H1 (cell line): Measurements from ENCODE around the gene TRAP1. TPM values are rescaled to one million over a fixed set of nuclear protein-coding genes. Genes with fewer than 3 reads are reported as not detected.
A peak's percentile ranks its signal among the peaks of the same experiment; 100 is the strongest.

Experiments
- CTCF ChIA-PET: fragments of 300-600 bp; sonication (Branson Sonifier 250); formaldehyde crosslinking; loops from one replicate; lab custom pipeline; 2021; ENCODE audit not compliant: partially characterized antibody; lab: Charles Lee
- POLR2A ChIA-PET: fragments of 300-600 bp; sonication (Branson Sonifier 250); formaldehyde crosslinking; loops from one replicate; lab custom pipeline; 2021; ENCODE audit warnings: inconsistent platforms; ENCODE audit not compliant: partially characterized antibody; lab: Charles Lee
- DNase-seq, 2 experiments: peaks; one replicate each; pipeline versions ENCODE4 v3.0.0 to v3.0.0-alpha.2; 2010 to 2022; ENCODE audit warnings: low spot score in 2 of 2, low read depth in 1 of 2, mixed read lengths in 1 of 2
- FAIRE-seq: peaks from 2 replicates; lab custom pipeline; 2011; peaks lifted over from hg19 to GRCh38; lab: Jason Lieb, UNC
- H2AFZ ChIP-seq: 2 replicates; pipeline ENCODE4 v1.8.1; 2012; ENCODE audit warnings: low read length, inconsistent platforms
- H2AK5ac ChIP-seq: 2 replicates; pipeline ENCODE4 v1.6.1; 2013; ENCODE audit warnings: low read depth, low read length
- H2BK120ac ChIP-seq: replicated peaks from 2 replicates; pipeline ENCODE3; 2013; ENCODE audit warnings: low read depth, low read length, inconsistent platforms
- H2BK12ac ChIP-seq: 2 replicates; pipeline ENCODE4 v1.6.1; 2013; ENCODE audit warnings: low read depth, low read length
- H2BK15ac ChIP-seq: 2 replicates; pipeline ENCODE4 v1.6.1; 2013; ENCODE audit warnings: low read length
- H2BK20ac ChIP-seq: 2 replicates; pipeline ENCODE4 v1.6.1; 2013; ENCODE audit warnings: low read length
- H2BK5ac ChIP-seq: 2 replicates; pipeline ENCODE4 v1.6.1; 2013; ENCODE audit warnings: low read depth, low read length
- H3K14ac ChIP-seq: 2 replicates; pipeline ENCODE4 v1.6.1; 2013; ENCODE audit warnings: inconsistent platforms; ENCODE audit not compliant: insufficient read length
- H3K18ac ChIP-seq: 2 replicates; pipeline ENCODE4 v1.6.1; 2013; ENCODE audit warnings: low read length; ENCODE audit errors: extremely low read depth
- H3K23ac ChIP-seq: 2 replicates; pipeline ENCODE4 v1.6.1; 2013; ENCODE audit warnings: inconsistent platforms; ENCODE audit not compliant: insufficient read length
- H3K23me2 ChIP-seq: 2 replicates; pipeline ENCODE4 v1.6.1; 2013; ENCODE audit warnings: low read depth, low read length
- H3K27ac ChIP-seq: 2 replicates; pipeline ENCODE4 v1.6.1; 2011; ENCODE audit warnings: low read depth, low read length, inconsistent platforms
- H3K27me3 ChIP-seq, 4 experiments: replicated peaks in 1 of 4; 1 replicate in 1 of 4; 2 replicates in 3 of 4; pipeline versions ENCODE4 v1.6.1 to v1.8.1; 2011 to 2013; ENCODE audit warnings: low read length in 3 of 4, mild to moderate bottlenecking in 3 of 4, inconsistent platforms in 2 of 4, mixed read lengths in 2 of 4, moderate library complexity in 1 of 4; ENCODE audit not compliant: control insufficient read depth in 3 of 4, insufficient read depth in 3 of 4; ENCODE audit errors: extremely low read depth in 1 of 4
- H3K36me3 ChIP-seq, 4 experiments: 2 replicates each; pipeline versions ENCODE4 v1.6.1 to v1.8.1; 2011 to 2013; ENCODE audit warnings: mild to moderate bottlenecking in 4 of 4, low read length in 3 of 4, moderate library complexity in 2 of 4, control low read depth in 1 of 4, inconsistent platforms in 1 of 4; ENCODE audit not compliant: insufficient read depth in 4 of 4, control insufficient read depth in 2 of 4
- H3K4ac ChIP-seq: replicated peaks from 2 replicates; pipeline ENCODE3; 2013; ENCODE audit warnings: low read length, low read depth, mixed read lengths, inconsistent platforms; ENCODE audit not compliant: insufficient read length
- H3K4me1 ChIP-seq, 4 experiments: replicated peaks in 1 of 4; 1 replicate in 1 of 4; 2 replicates in 3 of 4; pipeline versions ENCODE4 v1.6.1 to v1.8.1; 2011 to 2013; ENCODE audit warnings: low read length in 3 of 4, inconsistent platforms in 2 of 4, mixed read lengths in 1 of 4; ENCODE audit not compliant: insufficient read depth in 4 of 4, control insufficient read depth in 3 of 4
- H3K4me2 ChIP-seq, 2 experiments: 2 replicates each; pipeline versions ENCODE4 v1.6.1 to v1.8.1; 2011 to 2013; ENCODE audit warnings: low read depth in 2 of 2, low read length in 2 of 2, control low read depth in 1 of 2, inconsistent platforms in 1 of 2, mild to moderate bottlenecking in 1 of 2; ENCODE audit not compliant: insufficient read depth in 1 of 2
- H3K4me3 ChIP-seq, 4 experiments: fragments of 200-600, 300-600 bp in 1 of 4; sonication (generic), shearing (Covaris generic), sonication (Bioruptor Twin) in 1 of 4; 2 replicates each; pipeline versions ENCODE4 v1.5.1 to v1.8.1; 2011 to 2016; ENCODE audit warnings: low read length in 4 of 4, low read depth in 3 of 4, control low read depth in 2 of 4, inconsistent platforms in 2 of 4, mild to moderate bottlenecking in 2 of 4, mixed read lengths in 1 of 4, moderate library complexity in 1 of 4; ENCODE audit not compliant: insufficient read depth in 2 of 4; ENCODE audit errors: extremely low read depth in 1 of 4
- H3K56ac ChIP-seq: replicated peaks from 2 replicates; pipeline ENCODE3; 2013; ENCODE audit warnings: low read depth, mild to moderate bottlenecking, mixed read lengths, low read length, inconsistent platforms; ENCODE audit not compliant: insufficient read length
- H3K79me1 ChIP-seq: 2 replicates; pipeline ENCODE4 v1.6.1; 2013; ENCODE audit warnings: low read depth, low read length, control low read depth
- H3K79me2 ChIP-seq, 2 experiments: 2 replicates each; pipeline versions ENCODE4 v1.6.1 to v1.8.1; 2012 to 2013; ENCODE audit warnings: low read length in 2 of 2, mild to moderate bottlenecking in 2 of 2, inconsistent platforms in 1 of 2; ENCODE audit not compliant: insufficient read depth in 2 of 2, control insufficient read depth in 1 of 2
- H3K9ac ChIP-seq, 4 experiments: replicated peaks in 1 of 4; 1 replicate in 1 of 4; 2 replicates in 3 of 4; pipeline versions ENCODE4 v1.6.1 to v1.8.1; 2011 to 2013; ENCODE audit warnings: low read depth in 3 of 4, low read length in 3 of 4, control low read depth in 2 of 4, mild to moderate bottlenecking in 2 of 4, moderate library complexity in 2 of 4, inconsistent platforms in 1 of 4; ENCODE audit errors: extremely low read depth in 1 of 4
- H3K9me3 ChIP-seq, 2 experiments: 2 replicates each; pipeline versions ENCODE4 v1.6.1 to v1.8.1; 2012 to 2013; ENCODE audit warnings: mild to moderate bottlenecking in 2 of 2, moderate library complexity in 2 of 2, control low read depth in 1 of 2, inconsistent platforms in 1 of 2, low read depth in 1 of 2, low read length in 1 of 2, mixed read lengths in 1 of 2; ENCODE audit not compliant: insufficient read depth in 2 of 2
- H4K20me1 ChIP-seq, 2 experiments: replicated peaks in 1 of 2; 2 replicates each; pipeline versions ENCODE3 to v1.8.1; 2011 to 2013; ENCODE audit warnings: inconsistent platforms in 2 of 2, low read length in 2 of 2, mild to moderate bottlenecking in 1 of 2; ENCODE audit not compliant: insufficient read depth in 2 of 2, control insufficient read depth in 1 of 2
- H4K5ac ChIP-seq: 2 replicates; pipeline ENCODE4 v1.6.1; 2013; ENCODE audit warnings: low read length, low read depth, mixed read lengths, inconsistent platforms; ENCODE audit not compliant: insufficient read length
- H4K8ac ChIP-seq: 2 replicates; pipeline ENCODE4 v1.8.0; 2013; ENCODE audit warnings: mild to moderate bottlenecking, moderate library complexity, low read length, inconsistent platforms; ENCODE audit not compliant: insufficient read depth; ENCODE audit errors: extremely low read depth
- H4K91ac ChIP-seq: replicated peaks from 2 replicates; pipeline ENCODE3; 2013; ENCODE audit warnings: low read length, mixed read lengths, inconsistent platforms; ENCODE audit not compliant: insufficient read length
- SIX5 ChIP-seq: IDR thresholded peaks from 2 replicates; pipeline ENCODE4 v1.6.1; 2011; ENCODE audit warnings: mild to moderate bottlenecking, low read depth, low read length
- TCF12 ChIP-seq: IDR thresholded peaks from 2 replicates; pipeline ENCODE4 v1.6.1; 2011; ENCODE audit warnings: low read depth, mild to moderate bottlenecking, low read length
- WGBS, 2 experiments: shearing (Covaris generic) in 1 of 2; methylation state at CpG; one replicate each; pipeline versions ENCODE4 v1.1.6 to v1.1.7; 2013 to 2015; ENCODE audit warnings: low lambda C conversion rate in 2 of 2, mixed read lengths in 2 of 2, inconsistent platforms in 1 of 2, low coverage in 1 of 2, missing lambda C conversion rate in 1 of 2; ENCODE audit not compliant: insufficient replicate concordance in 2 of 2, insufficient coverage in 1 of 2, insufficient read length in 1 of 2; ENCODE audit errors: extremely low coverage in 1 of 2, missing lambda C conversion rate in 1 of 2; 5-methylcytosine and 5-hydroxymethylcytosine counted together
- polyA plus RNA-seq, 7 experiments: library from polyadenylated mRNA; depleted of rRNA in 3 of 7; stranded (reverse) in 5 of 7; unstranded in 2 of 7; fragments of >200 nt in 5 of 7; fragments of 200-250 nt in 2 of 7; gene quantifications; 1 replicate in 5 of 7; 2 replicates in 1 of 7; 4 replicates in 1 of 7; pipeline versions ENCODE4 v1.2.1 to v1.2.3, GENCODE V29; 2011 to 2013; ENCODE audit warnings: missing spikeins in 2 of 7, mixed read lengths in 2 of 7
- total RNA-seq: library from RNA; stranded (reverse); fragmentation: NEBNext Ultra II Directional; extraction: Animal tissue kit (Norgen Biotek cat#: 25700); gene quantifications from 2 replicates; pipeline ENCODE4 v1.2.1, GENCODE V29; 2021

The TRAP1 gene
- total and polyA plus RNA-seq, 2 of the 8 experiments (the other 6 are each of a cell fraction or from before 2014, with no cell fraction given), result 215 to 283 TPM

DNA sequence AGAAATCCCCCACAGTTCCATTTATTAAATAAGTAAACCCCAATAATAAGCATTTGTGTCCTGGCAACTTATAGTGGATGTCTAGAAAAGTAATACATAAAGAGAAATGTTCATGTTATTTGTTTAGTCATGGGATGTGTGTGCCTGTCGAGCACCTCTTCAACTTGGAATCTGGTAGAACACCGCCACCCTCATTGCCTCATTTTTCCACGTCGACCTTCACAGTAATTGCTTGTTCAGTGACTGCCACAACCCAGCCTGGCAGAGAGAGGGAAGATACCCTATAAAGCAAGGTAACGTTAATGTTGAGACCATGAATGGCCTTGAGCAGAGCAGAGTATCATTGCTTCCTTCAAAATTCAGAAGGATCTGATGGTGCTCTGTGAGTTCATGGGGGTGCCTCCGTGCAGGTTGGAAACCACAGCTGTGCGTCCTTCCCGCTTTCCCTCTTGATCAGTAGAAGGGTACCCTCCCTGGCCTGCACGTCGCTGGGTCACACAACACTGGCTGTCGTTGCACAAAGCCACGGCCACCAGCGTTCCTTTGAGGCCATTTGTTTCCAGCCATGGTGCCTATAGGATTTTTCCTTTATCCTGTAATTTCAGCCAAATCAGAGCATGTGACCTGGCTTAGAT is 66.6 kb downstream of the TRAP1 start:
- Histone ChIP-seq H4K5ac (no peak overlapping the region), H2BK20ac (no peak overlapping the region), H2BK12ac (no peak overlapping the region), H3K14ac (no peak overlapping the region), H3K79me2 (no peaks in the 10 kb centered on the region), H2AFZ (no peak overlapping the region), H3K9ac (no peak overlapping the region), H3K18ac (no peak overlapping the region), H3K4ac (no peak overlapping the region), H4K8ac (no peak overlapping the region), H2AK5ac (no peak overlapping the region), H4K20me1 (peaks cover 0 to 4% of the 10 kb centered on the region in 2 experiments), H3K56ac (no peak overlapping the region), H3K9me3 (no peaks in the 10 kb centered on the region), H3K79me1 (no peaks in the 10 kb centered on the region), H3K4me1 (peaks cover 4 to 21% (median 16%) of the 10 kb centered on the region in 4 experiments), H3K36me3 (peaks cover 0 to 5% (median 3%) of the 10 kb centered on the region in 4 experiments; a peak in 4 of 8 replicates), H2BK15ac (no peak overlapping the region), H3K23ac (no peak overlapping the region), H3K27me3 (no peaks in the 10 kb centered on the region), H3K27ac (no peak overlapping the region), H3K4me3 (no peak overlapping the region), H2BK5ac (no peak overlapping the region), H2BK120ac (no peak overlapping the region), H3K4me2 (no peak overlapping the region), H3K23me2 (no peaks in the 10 kb centered on the region), H4K91ac (no peak overlapping the region)
- DNase-seq, result peak in 1 of 2 experiments; percentile 35
- ChIA-PET POLR2A (interaction anchor here (1.3 kb wide), 1 partner anchor 11 kb away, joined by 4 read pairs; no protein-coding TSS in a partner anchor), CTCF (interaction anchor here (0.7 to 1.4 kb wide), 5 partner anchors 10 to 125 kb away, joined by 3 to 4 read pairs (median 3); no protein-coding TSS in a partner anchor)
- FAIRE-seq, result no peak
- 94% methylated on average over 13 of the region's 13 CpGs; no CpG with 5 or more reads in 1 of the 2 experiments for WGBS, 2 experiments
- no peak for TF ChIP-seq SIX5
- no peak for TF ChIP-seq TCF12
